Activated T-helper 9 cell treated with anti-CD3 and anti-CD28 coated beads, Interleukin-2, amount 50 U/mL, for 16 hours (primary cell): ENCODE results near the gene TRPM3.

Experiments used
- DNase-seq: peaks from one replicate; pipeline ENCODE4 v3.0.0-alpha.2; 2020; ENCODE audit warnings: low read depth

TRPM3 gene

DNA sequence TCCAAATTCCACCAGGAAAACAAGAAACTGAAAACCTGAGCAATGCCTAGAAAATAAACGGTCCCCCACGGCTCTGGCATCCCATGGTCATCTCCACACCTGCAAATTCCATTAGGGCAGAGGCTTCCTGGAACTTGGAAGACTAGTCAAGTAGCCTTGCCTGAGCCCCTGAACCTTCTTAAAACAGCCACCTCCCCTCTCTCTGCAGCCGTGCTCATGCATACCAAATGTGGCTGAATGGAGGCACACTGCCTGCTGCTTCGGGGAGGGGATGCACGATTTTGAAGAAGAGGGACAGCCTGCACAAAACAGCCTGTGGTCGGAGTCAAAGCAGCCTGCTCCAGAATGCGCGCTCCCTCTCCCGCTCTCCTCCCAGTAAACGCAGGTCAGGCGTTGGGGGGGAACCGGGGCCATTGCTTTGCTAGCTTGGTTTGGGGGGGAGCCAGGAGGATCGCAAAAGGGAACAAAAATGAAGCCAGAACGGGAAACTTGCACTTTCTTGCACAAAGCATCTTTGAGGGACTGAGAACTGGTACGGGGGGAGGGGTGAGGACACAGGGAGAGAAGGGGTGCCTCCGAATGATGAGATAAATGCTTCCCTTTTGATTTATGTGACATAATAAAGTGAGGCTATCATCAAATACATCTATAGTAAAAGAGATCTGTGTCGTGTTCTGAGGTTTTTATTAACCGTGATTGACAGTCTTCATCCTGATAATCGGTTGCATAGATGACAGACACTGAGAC is at the start of gene TRPM3:
Gene TRPM3 (minus strand): TSS at position 347 of the 747 bp plus-strand sequence. CDS start 267 bp downstream, at position 80.
- no peak for DNase-seq

DNA sequence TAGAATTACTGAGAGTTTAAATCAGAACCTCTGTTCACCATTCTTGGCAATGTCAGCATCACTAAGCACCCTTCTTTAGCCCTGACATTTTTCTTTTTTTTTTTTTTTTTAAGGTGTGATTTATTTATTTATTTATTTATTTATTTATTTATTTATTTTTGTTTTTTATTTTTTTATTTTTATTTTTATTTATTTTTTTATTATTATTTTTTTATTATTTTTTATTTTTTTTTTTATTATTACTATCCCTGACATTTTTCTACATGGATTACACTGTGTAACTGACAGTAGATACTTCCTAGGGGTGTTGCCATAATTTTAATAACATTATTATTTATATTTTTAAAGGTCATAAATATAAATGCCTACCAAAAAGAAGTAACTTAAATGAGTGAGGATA is 47.0 kb upstream of the TRPM3 start:
- DNase-seq, result no peak

DNA sequence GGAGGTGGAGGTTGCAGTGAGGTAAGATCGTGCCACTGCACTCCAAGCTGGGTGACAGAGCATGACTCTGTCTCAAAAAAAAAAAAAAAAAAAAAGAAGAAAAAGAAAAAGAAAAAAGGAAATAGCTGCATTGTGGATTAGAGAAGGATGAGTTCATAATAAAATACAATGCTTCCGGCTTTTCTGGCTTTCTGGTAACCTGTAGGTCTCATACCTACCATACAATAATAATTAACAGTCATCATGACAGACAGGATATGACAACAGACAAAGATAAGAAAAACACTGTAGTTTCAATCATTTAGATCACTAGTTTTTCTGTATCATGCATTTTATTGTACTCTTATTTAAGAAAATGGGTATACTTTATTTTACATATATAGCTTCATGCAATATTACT is 40.7 kb upstream of the TRPM3 start:
- no peak for DNase-seq

DNA sequence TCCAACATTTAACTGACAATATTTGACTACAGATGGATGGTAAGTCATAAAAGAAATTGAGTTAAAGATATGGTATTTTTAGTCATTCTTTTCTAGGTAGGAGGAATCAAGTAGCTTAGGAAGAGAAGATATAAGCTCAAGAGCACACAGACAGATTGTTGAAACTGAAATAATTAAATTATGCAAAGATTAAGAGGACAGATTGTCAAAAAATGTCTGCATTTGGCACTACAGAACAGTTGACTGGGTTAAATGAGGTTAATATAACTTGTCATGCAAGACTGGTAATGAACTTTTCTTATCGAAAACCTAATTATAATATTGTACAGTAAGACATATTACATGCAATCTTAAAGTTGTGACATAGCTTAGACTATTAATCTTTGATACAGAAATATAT is 36.3 kb upstream of the TRPM3 start:
- no peak for DNase-seq

DNA sequence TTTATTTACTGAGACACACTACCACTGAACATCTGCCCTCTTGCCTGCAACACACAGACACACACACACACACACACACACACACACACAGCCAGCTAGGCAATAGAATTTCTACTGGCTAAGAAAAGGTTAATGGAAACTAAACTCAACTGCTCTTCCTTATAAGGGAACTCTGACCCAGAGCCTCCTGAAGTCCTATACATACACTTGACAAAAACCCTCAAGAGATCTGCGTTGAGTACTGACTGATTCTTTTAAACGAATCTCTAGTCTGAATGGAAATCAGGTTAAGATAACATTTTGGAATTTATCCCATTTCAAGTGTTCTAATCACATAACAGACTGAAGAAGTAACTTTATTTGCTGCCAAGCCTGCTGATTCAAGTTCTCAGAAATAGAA is 25.9 kb upstream of the TRPM3 start:
- DNase-seq, result no peak

DNA sequence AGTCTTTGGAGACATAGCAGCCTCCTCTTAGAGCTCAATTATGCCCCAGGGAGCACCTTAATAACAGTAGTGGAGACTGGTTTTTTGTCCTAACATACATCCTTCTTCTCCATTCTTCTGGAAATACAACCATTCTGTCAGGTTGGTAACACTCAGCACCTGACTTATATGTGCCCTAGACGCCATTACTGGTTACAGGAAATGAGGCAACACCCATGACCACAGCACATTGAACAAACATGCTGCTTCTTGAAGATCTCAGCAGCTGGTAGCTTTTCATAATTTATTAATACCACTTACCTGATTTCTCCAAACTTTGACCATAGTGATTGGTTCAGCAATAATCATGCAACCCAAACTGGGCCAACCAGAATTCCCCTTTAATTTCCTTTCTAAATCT is 25.1 kb upstream of the TRPM3 start:
- no peak for DNase-seq

DNA sequence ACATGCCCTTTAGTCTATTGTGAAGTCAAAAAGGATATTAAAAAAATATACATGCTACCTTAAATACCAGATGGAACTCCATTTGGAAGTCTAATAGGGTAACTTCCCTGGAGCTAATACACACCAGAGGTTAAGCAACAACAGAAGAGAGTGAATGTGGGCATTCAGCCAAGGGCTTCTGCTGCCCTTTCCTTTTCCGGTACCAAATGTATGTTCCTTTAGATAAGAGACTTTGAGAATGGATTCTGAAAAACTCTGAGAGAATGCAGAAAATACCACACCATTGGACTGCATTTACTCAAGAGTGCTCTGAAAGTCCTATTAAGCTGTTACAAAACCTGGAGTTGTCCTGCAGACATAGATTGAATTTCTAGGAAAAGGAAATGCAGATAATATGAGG is 23.8 kb upstream of the TRPM3 start:
- no peak for DNase-seq

DNA sequence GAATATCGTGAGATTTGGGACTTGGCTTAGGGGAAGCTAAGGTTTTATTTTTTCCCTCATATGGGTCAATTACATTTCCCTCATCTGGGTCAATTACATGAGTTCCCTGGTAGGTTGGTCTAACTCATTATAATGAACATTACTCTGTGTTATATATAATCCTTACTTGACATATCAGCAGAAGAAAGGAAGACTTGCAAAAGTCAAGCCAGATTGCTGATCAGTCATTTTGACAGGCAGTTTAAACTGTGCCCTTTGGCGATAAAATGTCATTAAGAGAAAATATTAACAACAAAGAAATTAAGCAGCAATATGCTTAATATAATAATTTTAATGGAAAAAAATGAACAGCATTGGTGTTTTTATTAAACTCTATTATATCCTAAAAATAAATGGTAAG is 23.1 kb upstream of the TRPM3 start:
- DNase-seq, result no peak

DNA sequence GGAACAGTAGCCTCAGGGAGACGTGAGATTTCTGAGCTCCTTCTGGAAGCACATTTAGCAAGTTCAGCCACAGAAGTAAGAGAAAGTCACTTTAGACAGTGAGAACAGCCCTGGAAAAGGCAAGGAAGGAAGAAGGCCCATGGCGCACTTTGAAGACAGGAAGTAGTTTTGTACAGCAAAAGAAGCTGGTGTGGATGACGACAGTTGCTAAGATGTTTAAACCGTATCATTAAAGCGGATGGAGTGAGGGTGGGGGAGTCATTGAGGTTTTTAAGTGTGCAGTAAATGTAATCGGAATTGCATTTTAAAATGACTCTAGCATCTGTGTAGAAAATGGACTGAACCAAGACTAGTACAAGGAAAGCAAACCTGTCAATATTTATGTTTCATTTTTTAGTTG is 15.3 kb upstream of the TRPM3 start:
- DNase-seq, result no peak

DNA sequence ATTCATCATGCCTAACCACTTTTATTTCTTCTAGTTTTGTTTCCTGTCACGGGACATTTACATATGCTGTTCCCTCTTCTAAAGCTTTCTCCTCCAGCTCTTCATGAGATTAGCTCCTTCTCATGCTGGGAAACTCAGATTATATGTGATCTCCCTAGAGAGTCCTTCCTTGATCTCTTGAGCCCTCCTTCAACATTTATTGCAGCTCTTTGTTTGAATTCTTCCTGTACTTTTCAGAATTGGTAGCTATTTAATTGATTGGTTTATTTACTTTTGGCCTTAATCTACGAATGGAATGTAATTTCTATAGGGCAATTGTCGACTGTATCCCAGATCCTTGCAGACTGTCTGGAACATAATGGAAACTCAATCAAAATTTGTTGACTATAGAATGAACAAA is 9.7 kb upstream of the TRPM3 start:
- no peak for DNase-seq

DNA sequence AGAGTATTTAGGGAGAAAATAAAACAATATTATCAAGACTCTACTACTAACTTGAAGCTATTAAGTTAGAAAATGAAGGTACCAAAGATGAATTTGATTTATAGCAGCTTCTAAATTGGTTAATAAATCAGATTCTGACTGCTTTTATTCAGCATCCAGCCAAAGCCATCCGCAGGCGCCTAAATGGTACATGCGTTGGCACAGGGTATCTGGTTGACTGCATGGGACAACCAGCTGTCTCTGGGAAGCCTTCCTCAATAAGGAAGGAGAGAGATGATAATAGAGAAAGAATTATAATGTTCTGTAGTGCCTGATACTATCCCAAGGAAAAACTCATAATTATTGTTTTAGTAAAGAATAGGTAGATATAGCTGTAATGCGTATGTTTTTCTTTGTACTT is 9.1 kb upstream of the TRPM3 start:
- no peak for DNase-seq

DNA sequence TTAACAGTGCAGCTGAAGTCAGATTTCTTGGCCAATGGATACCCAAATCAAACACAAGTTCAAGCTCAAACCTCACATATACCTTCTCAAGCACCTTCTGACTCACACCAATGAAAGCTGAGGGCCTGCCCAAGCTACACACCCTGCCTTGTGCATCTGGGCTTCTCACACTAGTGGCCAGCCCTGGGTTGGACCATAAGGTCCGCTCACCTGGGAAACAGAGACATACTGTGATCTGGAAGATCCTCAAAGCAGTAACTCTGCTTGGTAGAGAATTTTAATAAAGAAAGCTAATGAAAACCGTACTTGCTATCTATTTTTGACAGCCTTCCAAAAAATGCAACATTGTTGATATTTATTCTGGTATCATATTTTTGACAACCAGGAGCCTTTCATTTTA is 7.4 kb upstream of the TRPM3 start:
- DNase-seq, result no peak

DNA sequence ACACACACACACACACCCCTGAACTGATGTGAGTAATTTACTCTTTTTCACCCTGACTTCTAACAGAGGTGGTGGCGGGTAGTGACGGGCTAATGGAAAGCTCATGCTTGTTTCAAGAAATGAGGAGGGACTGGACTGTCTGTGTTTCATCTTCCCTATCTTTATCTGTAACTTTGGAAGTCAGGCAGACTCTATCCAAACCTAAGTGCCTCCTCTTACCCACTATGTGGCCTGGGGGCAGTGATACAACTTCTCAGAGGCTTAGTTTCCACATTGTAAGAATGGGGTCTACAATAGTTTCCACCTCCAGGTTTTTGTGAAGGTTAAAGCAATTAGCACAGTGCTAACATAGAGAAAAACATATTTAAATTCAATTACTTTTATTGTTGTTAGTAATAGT is 5.9 kb upstream of the TRPM3 start:
- DNase-seq, result no peak

DNA sequence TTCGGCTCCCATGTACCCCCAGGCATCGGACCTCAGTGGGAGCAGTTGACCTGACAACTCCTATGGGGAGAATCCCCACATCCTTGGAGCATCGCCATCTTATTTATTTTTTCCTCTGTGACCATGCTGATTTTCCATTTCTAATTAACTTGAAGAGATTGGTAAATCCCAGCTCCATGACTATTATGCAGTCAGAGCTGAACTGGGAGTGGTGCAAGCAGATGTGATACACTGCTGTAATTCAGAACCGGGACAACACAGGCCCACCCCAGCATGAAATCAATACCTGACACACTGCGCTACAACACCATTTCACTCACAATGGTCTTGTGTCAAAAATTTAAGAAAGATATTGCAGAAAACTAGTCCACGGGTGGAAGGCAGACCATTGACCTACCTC is 1.0 kb upstream of the TRPM3 start:
- DNase-seq, result no peak

DNA sequence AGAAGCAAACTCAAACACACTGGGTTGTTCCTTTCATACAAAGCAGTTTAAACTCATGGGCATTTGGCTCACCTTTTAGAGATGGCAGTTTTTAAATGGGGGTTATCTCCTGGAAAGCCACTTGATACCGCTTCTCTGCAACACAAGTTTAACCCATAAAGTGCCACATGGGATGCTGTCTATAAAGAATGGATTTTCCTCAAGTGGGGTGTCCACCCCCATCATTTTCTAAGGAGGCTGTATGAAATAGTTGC is 528 bp upstream of the TRPM3 start:
- DNase-seq, result no peak

DNA sequence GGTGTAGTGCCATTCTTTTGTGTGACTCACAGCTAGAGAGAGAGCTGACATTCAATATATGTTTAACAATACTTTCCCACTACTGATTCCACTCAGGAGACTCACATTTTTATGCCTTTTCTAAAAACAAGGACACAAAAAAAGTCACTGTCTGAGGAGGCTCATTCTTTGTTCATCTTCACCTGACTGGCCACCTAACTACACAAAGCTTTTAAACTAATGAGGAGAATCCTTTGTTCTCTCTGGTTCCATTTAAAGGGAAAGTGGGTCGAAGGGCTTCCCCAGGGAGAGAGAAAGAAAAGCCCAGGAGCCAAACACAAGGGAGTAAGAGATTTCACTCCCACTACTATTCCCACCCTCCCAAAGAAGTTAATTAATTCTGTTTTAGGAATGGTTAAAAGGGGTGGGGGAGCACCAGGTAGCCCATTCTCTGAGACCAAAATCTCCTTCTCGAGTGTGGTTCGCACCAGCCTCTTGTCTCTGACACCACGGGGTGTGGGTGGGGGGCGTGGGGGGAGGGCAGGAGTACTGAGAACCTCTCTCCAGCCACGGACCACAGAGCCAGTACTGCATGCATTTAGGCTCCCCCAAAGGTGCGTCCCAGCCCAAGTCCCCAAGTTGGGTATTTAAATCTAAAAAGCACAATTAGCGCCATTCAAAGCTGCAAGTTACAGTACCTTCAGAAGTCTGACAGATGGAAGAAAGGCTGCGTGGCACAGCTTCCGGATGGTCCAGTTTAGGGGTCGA is 747 bp downstream of the TRPM3 start:
- DNase-seq, result no peak

DNA sequence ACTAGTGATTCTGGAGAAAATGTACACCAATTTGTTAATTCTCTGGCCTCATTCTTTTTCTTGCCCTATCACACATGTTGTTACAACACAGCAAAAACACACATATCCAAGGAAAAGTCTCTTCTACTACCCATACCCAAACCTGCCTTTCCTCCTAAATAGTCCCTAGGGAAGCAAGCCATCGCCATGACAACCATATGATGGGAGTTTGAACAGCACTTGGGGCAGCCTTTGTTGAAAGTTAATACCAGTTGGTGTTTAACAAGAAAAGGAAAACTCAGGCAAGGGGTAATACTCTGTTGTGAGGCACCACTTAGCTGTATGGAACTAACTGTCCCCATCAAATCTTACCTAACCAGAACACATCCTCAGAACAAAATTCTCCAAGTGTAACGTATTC is 1.7 kb downstream of the TRPM3 start:
- no peak for DNase-seq

DNA sequence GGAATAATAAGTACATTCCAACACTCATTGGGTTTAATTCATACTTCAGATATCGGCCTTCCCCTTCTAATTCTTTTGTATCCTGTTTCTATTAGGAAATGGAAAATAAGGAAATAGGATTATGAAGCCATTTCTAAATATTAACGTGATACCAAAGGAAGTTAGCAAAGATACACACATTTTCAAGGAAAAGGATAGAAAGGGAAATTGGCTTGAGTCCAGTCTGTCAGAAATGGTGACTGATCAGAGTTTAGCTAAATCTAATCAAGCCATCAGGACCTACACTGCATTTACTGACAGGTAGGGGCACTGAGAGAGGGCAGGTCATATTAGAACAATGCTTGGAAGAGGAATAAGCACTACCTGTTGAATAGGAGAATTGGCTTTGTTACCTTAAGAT is 3.1 kb downstream of the TRPM3 start:
- DNase-seq, result no peak

DNA sequence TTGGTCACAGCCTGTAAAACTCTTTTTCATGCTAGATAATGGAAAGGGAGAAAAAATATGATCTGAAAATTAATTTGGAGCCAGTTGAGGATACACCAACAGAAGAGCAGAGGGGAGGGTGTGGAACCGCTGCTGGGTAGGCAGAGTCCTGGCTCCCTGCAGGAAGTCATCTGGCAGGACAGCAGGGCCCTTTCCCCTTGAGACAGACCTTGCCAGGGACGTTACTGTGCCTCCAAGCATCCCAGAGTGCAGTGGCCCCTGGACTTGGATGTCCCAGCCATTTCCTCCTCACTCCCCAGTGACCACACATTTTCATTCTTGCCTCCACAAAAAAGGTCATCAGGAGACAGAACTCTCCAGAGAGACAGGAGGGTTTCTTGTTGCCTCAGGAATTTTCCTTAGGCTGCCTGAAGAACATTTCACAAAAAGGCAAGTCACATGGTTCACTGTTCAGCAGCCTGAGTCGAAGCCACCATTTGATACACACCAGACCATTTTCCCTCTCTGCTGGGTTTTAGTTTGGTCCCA is 5.9 kb downstream of the TRPM3 start:
- no peak for DNase-seq

DNA sequence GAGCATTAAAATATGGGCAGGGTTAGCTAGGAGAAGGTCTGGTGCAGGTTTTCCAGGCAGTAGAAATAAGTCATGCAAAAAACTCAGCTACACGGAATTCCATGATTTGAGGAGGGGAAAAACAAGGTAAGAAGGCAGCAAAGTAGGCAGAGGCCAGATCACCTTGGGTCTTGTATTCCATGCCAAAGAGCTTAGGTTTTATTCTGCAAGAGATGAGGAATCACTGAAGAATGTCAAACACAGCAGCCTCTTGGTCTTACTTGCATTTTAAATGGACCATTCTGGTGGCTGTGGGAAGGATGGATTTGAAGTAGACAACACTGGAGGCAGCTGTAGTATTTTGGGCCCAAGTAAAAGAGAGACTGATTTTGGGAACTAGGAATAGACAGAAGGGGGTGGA is 8.6 kb downstream of the TRPM3 start:
- DNase-seq, result no peak

DNA sequence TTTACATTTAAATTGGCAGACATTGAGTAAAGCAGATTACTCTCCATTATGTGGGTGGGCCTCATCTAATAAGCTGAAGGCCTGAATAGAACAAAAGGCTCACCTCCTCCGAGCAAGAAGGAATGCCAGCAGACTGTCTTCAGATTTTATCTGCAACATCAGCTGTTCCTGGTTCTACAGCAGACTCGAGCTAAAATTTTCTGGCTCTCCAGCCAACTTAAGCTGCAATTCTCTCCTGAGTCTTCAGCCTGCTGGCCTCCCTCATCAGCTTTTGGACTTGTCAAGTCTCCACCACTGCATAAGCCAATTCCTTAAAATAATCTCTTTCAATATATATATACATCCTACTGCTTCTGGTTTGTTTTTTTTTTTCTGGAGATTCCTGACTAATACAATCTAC is 12.5 kb downstream of the TRPM3 start:
- DNase-seq, result no peak

DNA sequence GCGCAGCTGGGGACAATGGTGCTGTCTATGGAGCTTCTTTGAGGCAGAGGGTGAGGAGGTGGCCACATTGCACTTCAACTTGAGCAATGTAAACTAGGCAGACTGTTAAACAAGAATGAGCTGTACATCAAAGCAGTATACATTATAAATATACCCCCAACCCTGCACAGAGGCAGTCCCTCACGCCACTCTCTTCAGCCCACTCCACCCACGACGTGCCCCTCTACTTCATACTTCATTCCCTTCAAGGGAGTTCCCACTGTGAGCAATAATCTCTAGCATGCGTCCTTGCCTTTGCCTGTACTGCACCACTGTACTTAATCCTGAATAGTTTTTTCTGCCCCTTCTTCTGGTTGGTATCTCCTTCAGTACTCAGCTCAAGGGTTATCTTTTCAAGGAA is 14.4 kb downstream of the TRPM3 start:
- DNase-seq, result no peak

DNA sequence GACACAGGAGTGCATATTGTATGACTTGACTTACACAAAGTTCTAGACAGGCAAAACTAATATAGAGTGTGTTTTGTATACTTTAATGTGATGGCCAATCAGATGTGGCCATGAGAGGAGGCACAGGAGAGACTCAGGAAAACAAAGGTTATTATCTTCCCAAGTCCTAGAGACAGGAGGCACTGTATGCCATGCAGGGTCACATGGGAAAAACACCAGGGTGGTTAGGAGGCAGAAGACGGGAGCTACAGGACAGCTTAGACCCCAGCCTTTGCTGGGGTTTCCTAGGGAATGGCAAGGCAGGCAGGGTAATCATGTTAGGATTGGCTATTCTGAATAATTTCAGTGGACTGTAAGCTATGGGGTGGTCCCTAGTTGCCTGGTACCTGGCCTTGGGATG is 16.2 kb downstream of the TRPM3 start:
- no peak for DNase-seq

DNA sequence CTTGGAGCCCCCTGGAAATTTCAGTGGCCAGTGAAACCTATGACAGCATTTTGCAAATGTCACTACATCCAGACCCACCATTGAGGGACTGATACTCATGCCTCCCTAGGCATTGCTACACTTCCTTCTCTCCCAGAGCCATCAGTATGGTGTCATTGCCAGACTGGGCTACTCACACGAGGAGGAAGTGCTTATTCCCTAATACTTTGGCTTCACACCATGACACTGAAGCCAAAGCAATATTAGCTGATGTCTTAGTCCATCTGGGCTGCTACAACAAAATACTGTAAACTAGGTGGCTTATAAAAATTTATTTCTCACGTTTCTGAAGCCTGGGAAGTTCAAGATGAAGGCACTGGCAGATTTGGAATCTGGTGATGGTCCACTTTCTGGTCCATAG is 22.6 kb downstream of the TRPM3 start:
- DNase-seq, result no peak
